ENCODE data around the gene FOXL3.
"Not testable (repeated sequence)": the region's sequence is repeated elsewhere in the genome, so short reads cannot be mapped to it uniquely, and the experiment has no call there.

FOXL3 gene

GRCh38 chr7:289756-290553 is at the start of gene FOXL3:
FOXL3 (plus strand) TSS chr7:290170; CDS start chr7:290170, 0 bp downstream.
- DNase-seq, result no peak

GRCh38 chr7:240887-241421 is 49.0 kb upstream of the FOXL3 start:
- no peak for DNase-seq

- no peak for DNase-seq
Measured at GRCh38 chr7:241513-241912, 48.5 kb upstream of the FOXL3 start.

GRCh38 chr7:242826-243579 is 47.0 kb upstream of the FOXL3 start:
- not testable (repeated sequence) for DNase-seq

- not testable (repeated sequence) for DNase-seq
Measured at GRCh38 chr7:243580-243978, 46.4 kb upstream of the FOXL3 start.

GRCh38 chr7:244974-245373 is 45.0 kb upstream of the FOXL3 start:
- DNase-seq, result no peak

- no peak for DNase-seq
Measured at GRCh38 chr7:245574-246295, 44.2 kb upstream of the FOXL3 start.

- DNase-seq, result no peak
Measured at GRCh38 chr7:246451-246850, 43.5 kb upstream of the FOXL3 start.

GRCh38 chr7:247181-247580 is 42.8 kb upstream of the FOXL3 start:
- DNase-seq, result no peak

- no peak for DNase-seq
Measured at GRCh38 chr7:247636-248035, 42.3 kb upstream of the FOXL3 start.

- no peak for DNase-seq
Measured at GRCh38 chr7:248732-249435, 41.1 kb upstream of the FOXL3 start.

GRCh38 chr7:249989-250388 is 40.0 kb upstream of the FOXL3 start:
- no peak for DNase-seq

GRCh38 chr7:250523-250922 is 39.4 kb upstream of the FOXL3 start:
- no peak for DNase-seq

GRCh38 chr7:251005-251404 is 39.0 kb upstream of the FOXL3 start:
- DNase-seq, result no peak

GRCh38 chr7:251446-252175 is 38.4 kb upstream of the FOXL3 start:
- DNase-seq, result no peak

- DNase-seq, result no peak
Measured at GRCh38 chr7:252216-252965, 37.6 kb upstream of the FOXL3 start.

- no peak for DNase-seq
Measured at GRCh38 chr7:252981-253380, 37.0 kb upstream of the FOXL3 start.

GRCh38 chr7:253581-254336 is 36.2 kb upstream of the FOXL3 start:
- DNase-seq, result no peak

- no peak for DNase-seq
Measured at GRCh38 chr7:254337-255037, 35.5 kb upstream of the FOXL3 start.

- DNase-seq, result no peak
Measured at GRCh38 chr7:255038-255435, 34.9 kb upstream of the FOXL3 start.
